H54 (cell line): ENCODE data around the gene OR6C4.
"Not testable (repeated sequence)": the region's sequence is repeated elsewhere in the genome, so short reads cannot be mapped to it uniquely, and the experiment has no call there.

Experiments used
- DNase-seq: peaks from one replicate; pipeline ENCODE4 v3.0.0; 2011; ENCODE audit warnings: low spot score, mixed read lengths; ENCODE audit not compliant: insufficient read length
- FAIRE-seq: peaks from 3 replicates; lab custom pipeline; 2011; peaks lifted over from hg19 to GRCh38; lab: Jason Lieb, UNC
- POLR2A ChIP-seq: IDR thresholded peaks from 2 replicates; pipeline ENCODE4 v1.6.1; 2011; ENCODE audit warnings: low read depth, mild to moderate bottlenecking, low read length

OR6C4 gene

GRCh38 chr12:55549302-55549701 is at the start of gene OR6C4:
TSS of gene OR6C4 (plus strand) at chr12:55549602. CDS start at chr12:55551227, 1,625 bp downstream.
- FAIRE-seq (no peak), DNase-seq (no peak)
- no peak for TF ChIP-seq POLR2A

GRCh38 chr12:55499810-55500252 is 49.6 kb upstream of the OR6C4 start:
- FAIRE-seq = no peak
- DNase-seq = no peak
- TF ChIP-seq POLR2A = no peak

DNA sequence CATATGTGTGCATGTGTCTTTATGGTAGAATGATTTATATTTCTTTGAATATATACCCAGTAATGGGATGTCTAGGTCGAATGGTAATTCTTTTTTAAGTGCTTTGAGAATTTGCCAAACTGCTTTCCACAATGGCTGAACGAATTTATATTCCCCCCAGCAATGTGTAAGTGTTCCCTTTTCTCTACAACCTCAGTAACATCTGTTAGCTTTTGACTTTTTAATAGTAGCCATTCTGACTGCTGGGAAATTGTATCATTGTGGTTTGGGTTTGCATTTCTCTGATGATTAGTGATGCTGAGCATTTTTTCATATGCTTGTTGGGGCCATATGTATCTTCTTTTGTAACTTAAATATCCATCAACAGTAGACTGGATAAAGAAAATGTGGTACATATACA is 47.8 kb upstream of the OR6C4 start:
- DNase-seq (no peak), FAIRE-seq (no peak)
- TF ChIP-seq POLR2A = no peak

- DNase-seq (no peak), FAIRE-seq (no peak)
- no peak for TF ChIP-seq POLR2A
Measured at GRCh38 chr12:55515696-55516095, 33.7 kb upstream of the OR6C4 start.

GRCh38 chr12:55516391-55516790 is 33.0 kb upstream of the OR6C4 start:
- no peak for TF ChIP-seq POLR2A
- FAIRE-seq (no peak), DNase-seq (no peak)

DNA sequence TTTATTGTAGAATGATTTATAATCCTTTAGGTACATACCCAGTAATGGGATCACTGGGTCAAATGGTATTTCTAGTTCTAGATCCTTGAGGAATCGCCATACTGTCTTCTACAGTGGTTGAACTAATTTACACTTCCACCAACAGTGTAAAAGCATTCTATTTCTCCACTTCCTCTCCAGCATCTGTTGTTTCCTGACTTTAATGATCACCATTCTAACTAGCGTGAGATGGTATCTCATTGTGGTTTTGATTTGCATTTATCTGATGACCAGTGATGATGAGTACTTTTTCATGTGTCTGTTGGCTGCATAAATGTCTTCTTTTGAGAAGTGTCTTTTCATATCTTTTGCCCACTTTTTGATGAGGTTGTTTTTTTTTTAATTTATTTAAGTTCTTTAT is 1.2 kb upstream of the OR6C4 start:
- not testable (repeated sequence) for DNase-seq, FAIRE-seq

GRCh38 chr12:55548756-55549155 is 646 bp upstream of the OR6C4 start:
- no peak for TF ChIP-seq POLR2A

DNA sequence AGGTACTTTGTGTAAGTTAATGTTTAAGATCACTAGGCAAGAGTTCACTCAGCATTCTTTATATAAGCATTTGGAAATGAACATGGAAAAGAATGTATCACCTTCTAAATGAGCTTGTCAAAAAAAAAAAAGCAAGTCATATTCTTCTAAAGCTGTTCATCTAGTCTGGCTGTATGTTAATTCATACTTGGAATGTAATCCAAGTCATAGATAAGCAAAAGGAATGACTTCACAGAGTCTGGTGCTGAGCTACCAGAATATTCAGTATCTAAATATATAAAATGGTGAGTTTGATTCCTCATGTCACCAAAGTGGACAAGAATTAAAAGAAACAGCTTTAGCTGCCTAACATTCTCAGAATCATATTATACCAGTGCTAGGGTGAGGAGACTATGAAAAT is 4.9 kb downstream of the OR6C4 start:
- FAIRE-seq = no peak
- DNase-seq = no peak
- no peak for TF ChIP-seq POLR2A

More at GRCh38 chr12:55548756-55549155, 646 bp upstream of the OR6C4 start:
- no peak for DNase-seq
- FAIRE-seq = no peak

- FAIRE-seq, DNase-seq: not testable (repeated sequence)
Measured at GRCh38 chr12:55570060-55570459, 20.7 kb downstream of the OR6C4 start.

- not testable (repeated sequence) for FAIRE-seq, DNase-seq
Measured at GRCh38 chr12:55570689-55571088, 21.3 kb downstream of the OR6C4 start.

DNA sequence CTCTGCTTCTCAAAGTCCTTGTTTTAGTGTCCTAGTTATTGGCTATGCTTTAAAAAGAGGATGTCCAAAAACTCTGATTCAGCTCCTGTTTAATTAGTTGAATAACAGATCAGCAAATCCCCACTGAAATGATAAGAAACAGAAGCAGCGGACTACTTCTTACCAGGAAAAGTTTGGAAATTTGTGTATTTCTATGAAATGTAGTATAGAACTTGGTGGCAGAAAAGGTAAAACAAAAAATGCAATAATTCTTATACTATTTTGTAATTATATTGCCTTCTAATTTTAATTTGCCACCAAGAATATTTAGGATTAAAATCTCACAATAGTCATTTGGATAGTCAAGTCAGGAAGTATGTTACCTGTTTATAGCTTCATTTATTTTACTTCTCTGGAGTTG is 22.8 kb downstream of the OR6C4 start, which contains the start of gene OR2AP1:
TSS of gene OR2AP1 (plus strand) at position 301 of the 400 bp plus-strand sequence. CDS start 1,947 bp downstream, outside the sequence.
- FAIRE-seq (no peak), DNase-seq (no peak)
- no peak for TF ChIP-seq POLR2A

GRCh38 chr12:55582066-55582465 is 32.7 kb downstream of the OR6C4 start:
- no peak for DNase-seq
- no peak for TF ChIP-seq POLR2A
- no peak for FAIRE-seq

DNA sequence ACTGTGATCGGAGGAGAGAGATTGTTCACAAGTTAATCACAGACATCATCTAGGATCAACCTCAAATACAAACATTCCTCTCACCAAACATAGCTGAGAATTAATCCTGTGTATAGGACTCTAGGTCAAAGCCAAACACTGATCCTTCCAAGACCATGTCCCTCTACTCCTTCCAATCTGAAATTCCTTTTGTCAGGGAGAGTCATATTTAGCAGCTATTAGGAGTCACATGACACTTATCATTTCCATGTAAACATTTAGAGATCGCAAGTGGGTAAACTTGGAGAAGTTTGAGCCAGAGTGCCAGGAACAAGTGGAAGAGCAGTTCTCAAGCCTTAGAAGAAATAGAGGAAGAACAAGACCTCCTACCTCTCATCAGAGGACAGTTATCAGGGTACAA is 36.4 kb downstream of the OR6C4 start:
- DNase-seq = no peak
- TF ChIP-seq POLR2A = no peak

GRCh38 chr12:55590152-55590551 is 40.8 kb downstream of the OR6C4 start:
- not testable (repeated sequence) for FAIRE-seq, DNase-seq

More for the DNA sequence above, 36.4 kb downstream of the OR6C4 start:
- FAIRE-seq = no peak
